Eye (tissue), 1 donor: ENCODE results near the gene NIPAL1.

Experiments used
- DNase-seq: peaks from one replicate; pipeline ENCODE4 v3.0.0-alpha.2; 2015

The NIPAL1 gene

GRCh38 chr4:48068182-48068581 lies 51.6 kb downstream of the NIPAL1 start:
- DNase-seq, result no peak

GRCh38 chr4:48069026-48069425 lies 52.5 kb downstream of the NIPAL1 start:
- DNase-seq, result no peak

- no peak for DNase-seq
Measured at GRCh38 chr4:48071191-48071590, 54.6 kb downstream of the NIPAL1 start.

GRCh38 chr4:48073567-48074103 lies 57.1 kb downstream of the NIPAL1 start:
- no peak for DNase-seq

- no peak for DNase-seq
Measured at GRCh38 chr4:48074657-48075056, 58.1 kb downstream of the NIPAL1 start.

- DNase-seq, result no peak
Measured at GRCh38 chr4:48078425-48078824, 61.9 kb downstream of the NIPAL1 start.

GRCh38 chr4:48078862-48079655 lies 62.5 kb downstream of the NIPAL1 start:
- no peak for DNase-seq

- DNase-seq, result peak; percentile 18
Measured at GRCh38 chr4:48079972-48080391, 63.4 kb downstream of the NIPAL1 start.

- no peak for DNase-seq
Measured at GRCh38 chr4:48081196-48081595, 64.6 kb downstream of the NIPAL1 start.

- DNase-seq, result no peak
Measured at GRCh38 chr4:48082956-48083355, 66.4 kb downstream of the NIPAL1 start.

- DNase-seq, result no peak
Measured at GRCh38 chr4:48085821-48086589, 69.4 kb downstream of the NIPAL1 start.
